Stimulated activated naive CD4-positive, alpha-beta T cell treated with Interleukin-2 at 50 U/mL for 16 hours (primary cell): ENCODE data around the gene NTSR2.
A peak's percentile ranks its signal among the peaks of the same experiment; 100 is the strongest.

Source experiments
- DNase-seq: peaks from one replicate; lab custom pipeline; 2025; lab: John Stamatoyannopoulos, UW

Gene NTSR2

DNA sequence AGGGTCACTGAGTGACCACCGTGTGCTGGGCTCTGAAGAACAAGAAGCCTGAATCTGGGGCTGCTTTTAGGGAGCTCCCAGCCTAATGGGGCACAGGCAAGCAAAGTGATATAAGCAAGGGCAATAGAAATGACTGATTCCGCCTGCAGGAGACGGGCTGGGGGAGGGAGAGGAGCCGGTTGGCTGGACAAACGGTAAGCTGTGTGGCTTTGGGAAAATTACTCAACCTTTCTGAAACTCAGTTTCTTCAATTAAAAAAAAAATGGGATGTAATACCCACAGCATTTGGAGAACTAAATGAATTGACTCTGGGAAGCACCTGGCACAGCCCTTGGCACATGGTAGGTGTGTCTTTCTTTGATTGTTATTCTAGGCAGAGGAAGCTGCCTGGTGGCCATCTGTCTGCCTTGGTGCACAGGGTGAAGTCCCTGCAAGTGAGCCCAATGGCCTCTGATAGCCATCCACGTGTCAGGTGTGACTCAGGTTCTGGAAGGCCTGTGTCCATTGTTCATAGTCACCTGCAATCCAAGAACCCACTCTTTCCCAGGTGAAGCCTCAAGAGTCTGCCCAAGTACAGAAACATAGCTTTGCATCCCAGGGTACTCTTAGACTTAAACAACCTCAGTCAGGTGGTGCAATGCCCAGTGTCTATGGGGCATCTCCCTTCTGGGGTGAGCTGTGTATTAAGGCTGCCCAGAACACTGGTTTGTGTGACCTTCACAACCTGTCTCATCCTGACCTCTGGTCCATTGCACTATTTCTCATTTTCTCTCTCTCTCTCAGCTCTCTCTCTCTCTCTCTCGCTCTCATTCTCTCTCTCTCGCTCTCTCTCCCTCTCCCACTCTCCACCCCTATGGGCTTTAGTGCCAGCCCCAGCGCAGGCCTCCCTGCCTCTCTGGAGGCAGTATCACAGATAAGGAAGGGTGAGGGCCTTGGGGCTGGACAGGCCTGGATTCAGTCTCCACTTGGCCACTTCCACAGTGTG lies 30.0 kb upstream of the NTSR2 start:
- DNase-seq: no peak

DNA sequence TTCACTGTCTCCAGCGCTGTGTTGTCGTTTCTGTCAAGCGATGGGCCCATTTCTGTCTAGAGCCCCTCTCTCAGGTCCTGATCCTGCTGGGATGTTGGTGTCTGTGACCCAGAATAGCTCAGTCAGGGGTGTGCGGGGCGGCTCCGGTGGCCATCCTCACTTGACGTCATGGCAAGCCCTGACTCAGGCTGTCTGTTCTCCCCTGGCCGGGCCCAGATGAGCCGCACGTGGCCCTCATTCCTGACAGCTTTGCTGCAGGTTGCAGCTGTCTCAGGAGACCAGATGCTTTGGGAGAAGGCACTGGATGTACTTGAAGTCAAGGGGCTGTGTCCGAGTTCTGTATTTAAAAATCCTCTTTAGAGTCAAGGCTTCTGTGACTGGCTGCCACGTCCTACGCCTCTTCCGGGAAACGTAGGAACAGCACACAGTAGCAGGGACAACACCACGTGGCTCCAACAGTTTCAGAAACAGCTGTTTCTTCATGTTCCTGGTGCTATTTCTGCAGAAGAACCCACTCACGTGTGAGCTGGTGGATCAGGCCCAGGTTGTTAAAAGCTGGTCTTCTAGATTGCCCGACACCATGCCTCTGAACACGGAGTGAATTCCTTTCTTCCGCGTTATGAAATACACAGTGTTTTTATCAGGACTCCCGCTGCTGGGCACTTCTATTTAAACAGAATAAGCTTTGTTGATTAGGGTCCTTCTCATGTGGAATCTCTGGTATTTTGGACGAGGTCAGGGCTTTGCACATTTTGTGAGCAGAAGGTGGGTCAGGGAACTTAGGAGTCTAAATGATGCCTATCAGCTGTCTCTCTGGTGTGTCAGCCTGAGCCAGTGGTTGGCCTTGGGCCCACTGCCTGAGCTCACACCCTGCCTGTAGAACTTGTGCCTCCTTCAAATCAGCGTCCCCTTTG lies 28.3 kb upstream of the NTSR2 start:
- DNase-seq: no peak

- no peak for DNase-seq
Measured at GRCh38 chr2:11697103-11697871, 27.3 kb upstream of the NTSR2 start.

DNA sequence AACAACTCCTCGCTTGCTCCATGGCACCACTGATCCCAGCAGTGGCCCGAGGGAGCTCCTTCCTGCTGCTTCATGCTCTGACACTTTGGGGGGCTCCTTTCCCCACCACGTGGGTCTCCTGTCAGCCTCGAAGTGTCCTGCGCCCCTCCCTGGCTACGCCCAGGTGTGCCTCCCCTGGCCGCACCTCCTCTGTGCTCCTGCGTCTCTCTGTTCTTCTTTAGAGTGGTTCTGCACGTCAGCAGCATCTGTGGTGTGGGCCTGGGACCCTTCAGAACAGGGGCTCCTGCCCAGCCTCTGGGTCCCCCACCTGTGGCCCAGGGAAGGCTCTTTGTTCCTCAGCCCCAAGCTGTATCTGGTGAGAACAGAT lies 26.7 kb upstream of the NTSR2 start:
- DNase-seq: no peak

- DNase-seq: no peak
Measured at GRCh38 chr2:11695576-11695975, 25.6 kb upstream of the NTSR2 start.

DNA sequence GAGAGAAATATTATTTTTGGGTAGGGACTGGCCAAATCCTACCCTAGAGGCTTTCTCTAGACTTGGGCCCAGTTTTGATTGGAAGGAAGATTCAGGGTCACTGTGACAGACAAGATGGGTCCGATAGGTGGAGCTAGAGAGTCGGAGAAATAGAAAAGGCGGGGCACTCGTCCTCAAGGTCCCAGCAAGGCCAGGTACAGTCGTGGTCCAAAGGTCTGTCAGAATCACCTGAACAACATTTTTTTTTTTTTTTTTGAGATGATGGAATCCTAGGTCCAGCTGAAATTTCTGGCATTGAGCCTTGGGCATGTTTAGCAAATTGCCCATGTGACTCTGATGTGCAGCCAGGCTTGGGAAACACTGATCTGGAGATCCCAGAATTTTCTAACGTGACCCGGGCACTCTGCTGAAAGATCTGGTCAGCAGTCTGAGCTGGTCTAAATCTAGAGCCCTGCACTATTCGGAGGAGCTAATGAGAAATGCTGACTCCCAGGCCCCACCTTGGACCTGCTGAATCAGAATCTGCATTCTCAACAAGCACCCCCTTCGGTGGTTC lies 23.0 kb upstream of the NTSR2 start:
- DNase-seq: peak; percentile 50

GRCh38 chr2:11691076-11691660 lies 21.2 kb upstream of the NTSR2 start:
- no peak for DNase-seq

- DNase-seq: peak; percentile 73
Measured at GRCh38 chr2:11688222-11689069, 18.5 kb upstream of the NTSR2 start.

DNA sequence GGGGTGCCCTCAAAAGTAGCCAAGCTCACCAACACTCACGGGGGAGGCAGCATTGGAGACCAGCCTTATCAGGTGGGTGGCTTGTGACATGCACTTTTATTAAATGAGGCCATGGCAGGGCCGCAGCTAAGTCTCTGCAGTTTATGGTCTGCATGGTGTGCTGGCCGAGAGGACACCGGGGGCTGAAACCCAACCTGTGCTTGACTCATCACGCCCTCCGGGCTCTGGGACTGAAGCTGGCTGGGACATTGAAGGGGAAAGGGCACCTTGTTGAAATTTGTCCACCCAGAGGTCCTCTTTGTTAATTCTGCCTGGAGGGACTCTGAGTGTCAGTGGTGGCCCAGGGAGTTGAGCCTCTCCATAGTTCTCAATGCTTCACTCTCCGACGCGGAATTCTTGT lies 17.7 kb upstream of the NTSR2 start:
- DNase-seq: no peak

DNA sequence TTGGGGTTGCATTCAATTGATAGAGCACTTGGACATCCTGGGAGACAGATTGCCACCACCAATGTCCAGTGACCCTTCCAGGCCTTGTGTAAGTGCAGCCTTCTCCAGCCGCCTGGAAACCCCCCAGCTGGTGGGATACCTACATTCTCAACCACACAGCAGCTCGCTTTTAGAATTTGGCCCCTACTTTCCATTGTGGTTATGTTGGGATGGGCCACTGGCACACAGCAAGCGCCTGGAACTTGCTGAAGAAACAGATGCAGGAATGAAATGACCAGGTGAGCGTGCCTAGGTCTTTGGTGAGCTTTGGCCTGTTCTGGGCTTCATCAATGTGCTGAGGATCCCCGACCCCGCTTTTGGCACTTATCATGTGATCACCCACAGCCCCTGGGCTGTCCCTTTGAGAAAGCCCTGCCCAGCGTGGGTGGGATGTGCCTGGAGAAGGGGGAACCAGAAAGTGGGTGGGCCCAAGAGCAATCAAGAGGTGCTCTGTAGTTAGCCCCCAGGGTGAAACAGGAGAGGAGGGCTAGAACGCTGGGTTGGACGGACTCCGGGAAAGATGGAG lies 16.0 kb upstream of the NTSR2 start:
- DNase-seq: no peak

- no peak for DNase-seq
Measured at GRCh38 chr2:11684894-11685460, 15.0 kb upstream of the NTSR2 start.

DNA sequence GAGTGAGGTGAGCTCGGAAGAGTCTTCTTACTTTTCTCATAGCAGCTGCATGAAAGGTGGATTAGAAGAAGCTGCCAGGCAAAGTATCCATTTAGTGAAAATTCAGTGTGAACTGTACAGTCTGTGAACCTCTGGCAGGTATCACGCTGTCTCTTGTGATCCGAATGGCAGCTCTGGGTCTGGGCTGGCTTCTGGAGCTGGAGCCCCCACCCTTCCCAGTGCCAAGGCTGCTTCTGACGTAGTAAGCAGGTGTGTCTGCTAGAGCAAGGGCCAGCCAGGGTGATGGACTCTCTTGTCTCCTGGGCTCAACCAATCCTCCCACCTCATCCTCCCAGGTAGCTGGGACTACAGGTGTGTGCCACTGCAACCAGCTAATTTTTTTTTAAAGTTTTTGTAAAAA lies 14.0 kb upstream of the NTSR2 start:
- DNase-seq: no peak

- no peak for DNase-seq
Measured at GRCh38 chr2:11683476-11683875, 13.5 kb upstream of the NTSR2 start.

- DNase-seq: no peak
Measured at GRCh38 chr2:11682590-11682915, 12.6 kb upstream of the NTSR2 start.

GRCh38 chr2:11681722-11682589 lies 12.0 kb upstream of the NTSR2 start:
- peak; percentile 28 for DNase-seq

DNA sequence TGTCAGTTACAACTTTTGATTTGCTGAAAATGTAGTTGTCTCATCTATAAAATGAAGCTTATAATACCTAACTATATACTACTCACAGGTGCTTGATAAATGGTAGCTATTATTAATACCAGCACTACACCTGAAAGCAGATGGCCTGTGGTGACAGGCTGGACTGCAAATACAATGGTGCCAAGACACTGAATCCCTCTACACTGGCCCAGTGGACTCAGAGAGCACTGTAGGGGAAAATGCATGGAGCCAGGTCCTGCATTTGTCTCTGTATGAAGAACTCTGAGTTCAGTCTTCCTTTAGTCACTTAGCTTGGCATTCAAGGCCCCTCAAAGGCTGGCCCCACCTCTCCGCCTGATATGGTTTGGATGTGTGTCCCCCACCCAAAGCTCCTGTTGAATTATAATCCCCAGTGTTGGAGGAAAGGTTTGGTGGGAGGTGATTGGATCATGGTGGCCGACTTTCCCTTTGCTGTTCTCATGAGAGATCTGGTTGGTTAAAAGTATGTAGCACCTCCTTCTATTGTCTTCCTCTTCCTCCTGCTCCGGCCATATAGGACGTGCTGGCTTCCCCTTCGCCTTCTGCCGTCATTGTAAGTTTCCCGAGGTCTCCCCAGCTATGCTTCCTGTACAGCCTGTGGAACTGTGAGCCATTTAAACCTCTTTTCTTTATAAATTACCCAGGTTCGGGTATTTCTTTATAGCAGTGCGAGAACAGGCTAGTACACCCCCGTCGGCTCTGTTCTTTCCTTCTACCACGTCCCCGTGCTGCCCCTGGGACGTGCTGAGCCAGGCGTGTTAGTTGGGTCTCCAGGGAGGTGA lies 11.1 kb upstream of the NTSR2 start:
- no peak for DNase-seq

- no peak for DNase-seq
Measured at GRCh38 chr2:11680182-11680900, 10.3 kb upstream of the NTSR2 start.
